HG02763 (cell line): Measurements from ENCODE around the gene TNRC6A.

Experiments
- ATAC-seq: cut with Tn5 transposase; IDR thresholded peaks from one replicate; pipeline ENCODE4 v1.9.1; 2021; ENCODE audit warnings: mild to moderate bottlenecking, moderate library complexity; ENCODE audit not compliant: unreplicated experiment

TNRC6A gene

GRCh38 chr16:24755201-24755874 lies 25.9 kb downstream of the TNRC6A start:
- ATAC-seq: no peak

GRCh38 chr16:24758373-24758772 lies 28.9 kb downstream of the TNRC6A start:
- no peak for ATAC-seq

GRCh38 chr16:24759006-24759405 lies 29.6 kb downstream of the TNRC6A start:
- no peak for ATAC-seq

DNA sequence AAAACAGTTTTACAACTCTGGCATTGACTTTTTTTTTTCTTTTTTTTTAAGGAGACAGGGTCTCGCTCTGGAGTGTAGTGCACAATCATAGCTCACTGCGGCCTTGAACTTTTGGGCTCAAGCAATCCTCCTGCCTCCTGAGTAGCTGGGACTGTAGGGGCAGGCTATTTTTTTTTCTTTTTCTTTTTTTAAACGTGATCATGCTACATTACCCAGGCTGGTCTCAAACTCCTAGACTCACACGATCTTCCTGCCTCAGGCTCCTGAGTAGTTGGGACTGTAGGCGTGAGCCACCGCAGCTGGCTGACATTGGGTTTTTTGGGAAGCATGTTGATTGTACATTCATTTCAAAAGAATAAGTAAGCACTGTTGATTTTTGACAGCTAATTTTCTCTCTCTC lies 32.1 kb downstream of the TNRC6A start:
- ATAC-seq: no peak

- ATAC-seq: no peak
Measured at GRCh38 chr16:24764916-24765315, 35.5 kb downstream of the TNRC6A start.

- no peak for ATAC-seq
Measured at GRCh38 chr16:24766057-24766456, 36.6 kb downstream of the TNRC6A start.

DNA sequence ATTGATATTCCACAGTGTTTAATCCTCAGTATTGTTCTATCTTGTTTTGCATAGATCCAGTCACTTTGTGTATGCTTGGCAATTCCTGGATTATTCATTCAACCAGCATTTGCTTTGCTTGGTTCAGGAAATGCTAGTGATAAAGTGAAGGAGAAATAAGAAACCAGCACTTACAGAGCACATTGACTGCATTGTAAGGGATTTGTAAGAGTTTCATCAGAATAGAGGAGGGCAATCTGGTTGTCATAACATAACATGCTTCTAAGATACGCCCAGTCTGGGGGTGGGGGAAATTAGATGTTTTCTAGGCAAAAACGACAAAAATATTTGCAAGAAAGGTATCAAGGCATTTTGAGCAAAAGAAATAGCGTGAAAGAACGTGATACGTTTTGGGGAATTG lies 40.4 kb downstream of the TNRC6A start:
- no peak for ATAC-seq

GRCh38 chr16:24771132-24771778 lies 41.8 kb downstream of the TNRC6A start:
- ATAC-seq: no peak

DNA sequence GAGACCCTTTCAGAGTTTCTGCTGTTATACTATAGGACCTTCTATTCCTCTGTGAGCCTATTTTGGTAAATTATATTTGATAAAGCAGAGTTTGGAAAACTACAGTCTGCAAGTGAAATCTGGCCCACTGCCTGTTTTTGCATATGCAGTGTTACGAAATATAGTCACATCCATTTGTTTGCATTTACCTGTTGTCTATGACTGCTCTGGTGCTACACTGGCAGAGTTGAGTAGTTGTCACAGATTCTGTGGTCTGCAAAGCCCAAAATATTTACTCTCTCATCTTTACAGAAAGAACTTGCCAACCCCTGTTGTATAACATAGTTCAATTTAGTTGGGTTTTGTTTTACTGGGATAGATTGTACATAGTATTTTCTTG lies 42.3 kb downstream of the TNRC6A start:
- ATAC-seq: no peak

DNA sequence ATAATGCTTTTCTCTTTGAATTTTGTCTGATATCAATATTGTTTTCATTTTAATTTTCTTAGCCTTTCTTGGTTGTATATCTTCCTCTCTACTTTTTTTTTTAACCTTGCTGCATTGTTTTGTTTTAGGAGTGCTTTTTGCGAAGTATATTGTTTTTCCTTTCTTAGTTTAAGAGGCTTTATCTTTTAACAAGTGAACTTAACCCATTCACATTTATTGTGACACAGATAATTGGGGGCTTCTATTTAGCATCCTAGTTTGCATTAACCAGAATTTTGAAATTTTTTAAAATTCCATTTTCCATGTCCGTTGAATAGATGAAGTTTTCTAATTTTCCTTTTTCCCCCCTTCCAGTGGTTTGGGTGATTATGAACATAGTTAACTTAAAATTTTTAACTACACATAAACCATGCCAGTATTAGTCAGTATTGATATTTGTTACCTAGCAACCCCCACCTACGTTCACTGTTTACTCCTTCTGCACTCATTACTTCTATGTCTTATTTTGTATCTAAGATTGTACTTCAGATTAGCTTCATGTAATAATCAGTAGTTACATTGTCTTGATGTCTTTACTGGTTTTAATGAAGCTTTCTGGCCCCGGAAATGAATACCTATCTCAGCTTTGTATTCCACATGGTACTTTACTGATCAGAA lies 44.4 kb downstream of the TNRC6A start:
- no peak for ATAC-seq

DNA sequence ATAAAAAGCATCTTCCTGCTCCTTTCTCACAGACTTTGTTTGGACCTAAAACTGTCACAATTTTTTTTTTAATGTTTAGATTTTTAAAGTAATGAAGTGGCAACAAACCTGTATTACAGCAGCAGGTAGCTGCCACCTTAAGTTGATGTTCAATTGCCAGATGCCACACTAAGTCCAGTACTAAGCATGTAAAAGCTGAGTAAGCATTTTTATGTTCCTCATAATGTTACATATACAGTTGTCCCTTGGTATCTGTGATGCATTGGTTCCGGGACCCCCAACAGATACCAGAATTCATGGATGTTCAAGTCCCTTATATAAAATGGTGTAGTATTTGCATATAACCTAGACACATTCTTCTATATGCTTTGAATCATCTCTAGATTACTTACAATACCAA lies 45.1 kb downstream of the TNRC6A start:
- no peak for ATAC-seq

- ATAC-seq: no peak
Measured at GRCh38 chr16:24775455-24775854, 46.0 kb downstream of the TNRC6A start.

DNA sequence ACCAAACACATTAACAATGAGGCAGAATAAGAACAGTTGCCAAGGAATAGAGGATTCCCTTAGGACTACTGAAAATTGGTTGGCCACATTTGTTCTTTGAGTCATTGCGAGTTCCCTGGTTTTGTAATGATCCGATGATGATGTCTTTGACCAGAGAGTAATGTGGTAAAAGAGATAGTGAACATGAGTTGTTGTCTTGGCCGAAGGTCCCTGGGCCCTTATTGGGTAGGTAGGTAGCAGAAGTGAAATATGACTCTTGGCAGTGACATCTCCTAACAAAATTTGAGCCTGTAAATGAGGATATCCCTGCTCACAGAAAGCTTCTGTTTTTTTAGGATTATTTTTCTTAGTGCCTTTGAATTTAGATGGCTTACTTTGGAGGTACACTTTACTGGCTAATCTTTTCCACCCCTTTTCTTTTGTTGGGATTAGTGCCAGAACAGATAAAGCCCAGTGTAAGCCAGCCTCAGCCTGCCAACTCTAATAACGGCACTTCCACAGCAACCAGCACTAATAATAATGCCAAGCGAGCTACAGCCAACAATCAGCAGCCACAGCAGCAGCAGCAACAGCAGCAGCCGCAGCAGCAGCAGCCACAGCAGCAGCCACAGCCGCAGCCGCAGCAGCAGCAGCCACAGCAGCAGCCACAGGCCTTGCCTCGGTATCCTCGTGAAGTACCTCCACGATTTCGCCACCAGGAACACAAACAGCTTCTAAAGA lies 47.2 kb downstream of the TNRC6A start:
- ATAC-seq: no peak

- no peak for ATAC-seq
Measured at GRCh38 chr16:24778671-24779070, 49.2 kb downstream of the TNRC6A start.

DNA sequence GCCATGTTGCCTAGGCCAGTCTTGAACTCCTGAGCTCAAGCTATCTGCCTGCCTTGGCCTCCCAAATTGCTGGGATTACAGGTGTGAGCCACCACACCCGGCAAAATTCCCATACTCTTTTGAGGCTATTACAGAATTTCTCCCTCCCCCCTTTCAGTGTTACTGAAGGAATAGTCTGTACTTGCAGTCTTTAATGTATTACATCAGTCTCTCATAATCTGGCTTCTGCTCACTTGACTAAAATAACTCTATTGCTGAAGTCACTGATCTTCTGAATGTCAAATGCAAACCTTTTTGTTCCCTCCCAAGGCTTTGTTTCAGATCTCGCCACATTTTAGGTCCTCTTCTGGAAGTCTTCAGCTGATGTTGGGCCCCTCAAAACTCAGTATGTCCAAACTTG lies 51.8 kb downstream of the TNRC6A start:
- no peak for ATAC-seq

DNA sequence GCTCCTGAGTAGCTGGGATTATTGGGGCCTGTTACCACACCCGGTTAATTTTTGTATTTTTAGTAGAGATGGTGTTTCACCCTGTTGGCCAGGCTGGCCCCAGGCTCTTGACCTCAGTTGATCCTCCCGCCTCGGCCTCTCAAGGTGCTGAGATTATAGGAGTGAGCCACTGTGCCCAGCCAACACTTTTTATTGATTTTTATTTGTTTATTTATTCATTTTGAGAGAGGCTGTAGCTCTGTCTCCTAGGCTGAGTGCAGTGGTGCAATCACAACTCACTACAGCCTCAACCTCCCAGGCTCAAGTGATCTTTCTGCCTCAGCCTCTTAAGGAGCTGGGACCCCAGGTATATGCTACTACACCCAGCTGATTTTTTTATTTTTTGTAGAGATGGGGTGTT lies 54.7 kb downstream of the TNRC6A start:
- ATAC-seq: no peak

DNA sequence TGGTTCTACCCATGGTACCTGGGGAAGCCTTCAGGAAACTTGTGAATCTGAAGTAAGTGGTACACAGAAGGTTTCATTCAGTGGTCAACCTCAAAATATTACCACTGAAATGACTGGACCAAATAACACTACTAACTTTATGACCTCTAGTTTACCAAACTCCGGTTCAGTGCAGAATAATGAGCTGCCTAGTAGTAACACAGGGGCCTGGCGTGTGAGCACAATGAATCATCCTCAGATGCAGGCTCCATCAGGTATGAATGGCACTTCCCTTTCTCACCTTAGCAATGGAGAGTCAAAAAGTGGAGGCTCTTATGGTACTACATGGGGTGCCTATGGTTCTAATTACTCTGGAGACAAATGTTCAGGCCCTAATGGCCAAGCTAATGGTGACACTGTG lies 60.4 kb downstream of the TNRC6A start:
- no peak for ATAC-seq

DNA sequence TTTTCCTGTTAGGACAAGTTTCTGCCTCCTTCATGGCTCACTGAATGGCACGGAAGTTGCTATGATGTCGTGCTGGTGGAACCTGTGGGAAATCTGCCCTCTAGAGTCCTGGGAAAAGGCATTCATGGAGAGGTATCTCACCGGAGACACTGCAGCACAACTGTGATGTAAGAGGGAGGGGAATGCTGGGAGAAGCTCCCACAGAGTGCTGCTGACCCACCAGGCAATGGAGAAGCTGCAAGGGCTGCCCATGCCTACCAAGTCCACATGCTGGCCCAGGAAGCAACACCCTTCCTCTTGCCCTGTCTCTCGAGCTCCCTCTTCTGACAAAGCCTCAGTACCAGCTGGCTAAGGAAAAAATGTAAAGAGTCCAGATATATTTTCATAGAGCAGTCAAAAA lies 71.1 kb downstream of the TNRC6A start:
- ATAC-seq: no peak

- no peak for ATAC-seq
Measured at GRCh38 chr16:24801761-24802302, 72.4 kb downstream of the TNRC6A start.

DNA sequence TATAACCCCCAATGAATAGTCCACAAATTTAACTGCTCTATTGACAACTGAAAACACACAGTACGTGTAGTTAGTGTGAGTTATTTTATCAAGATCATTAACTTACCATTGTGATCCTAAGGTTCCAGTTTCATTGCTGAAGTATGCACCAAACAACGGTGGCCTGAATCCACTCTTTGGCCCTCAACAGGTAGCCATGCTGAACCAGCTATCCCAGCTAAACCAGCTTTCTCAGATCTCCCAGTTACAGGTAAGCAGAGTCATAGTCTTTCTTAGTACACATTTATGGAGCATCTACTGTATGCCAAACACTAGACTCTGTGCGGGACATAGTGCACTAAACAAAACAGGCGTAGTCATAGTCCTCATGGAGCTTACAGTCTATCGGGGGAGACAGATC lies 76.0 kb downstream of the TNRC6A start:
- ATAC-seq: no peak

GRCh38 chr16:24807301-24807700 lies 77.8 kb downstream of the TNRC6A start:
- no peak for ATAC-seq
